Middle frontal gyrus (tissue), 1 donor: ENCODE measurements around the gene ARHGAP40.

Experiments
- DNase-seq: peaks from one replicate; pipeline ENCODE4 v3.0.0-alpha.2; 2015; ENCODE audit warnings: low spot score; ENCODE audit errors: extremely low spot score

Gene ARHGAP40

GRCh38 chr20:38674765-38675133 lies 73.1 kb downstream of the ARHGAP40 start:
- DNase-seq, result no peak

- no peak for DNase-seq
Observed at GRCh38 chr20:38676576-38676975, 75.0 kb downstream of the ARHGAP40 start.

- DNase-seq, result no peak
Observed at GRCh38 chr20:38680500-38681306, 79.1 kb downstream of the ARHGAP40 start.

GRCh38 chr20:38685271-38685670 lies 83.7 kb downstream of the ARHGAP40 start:
- no peak for DNase-seq

- no peak for DNase-seq
Observed at GRCh38 chr20:38685853-38686473, 84.4 kb downstream of the ARHGAP40 start.

GRCh38 chr20:38692436-38693411 lies 91.1 kb downstream of the ARHGAP40 start:
- DNase-seq, result no peak

GRCh38 chr20:38697306-38697705 lies 95.7 kb downstream of the ARHGAP40 start:
- DNase-seq, result no peak

- no peak for DNase-seq
Observed at GRCh38 chr20:38698541-38698940, 96.9 kb downstream of the ARHGAP40 start.

- DNase-seq, result no peak
Observed at GRCh38 chr20:38700141-38700540, 98.5 kb downstream of the ARHGAP40 start.
